GM19324 (cell line): ENCODE measurements around the gene INHBB.
"Not testable (repeated sequence)": the region's sequence is repeated elsewhere in the genome, so short reads cannot be mapped to it uniquely, and the experiment has no call there.

Source experiments
- ATAC-seq: cut with Tn5 transposase; IDR thresholded peaks from one replicate; pipeline ENCODE4 v1.9.1; 2021; ENCODE audit warnings: mild to moderate bottlenecking, moderate library complexity; ENCODE audit not compliant: unreplicated experiment, low FRiP score

Gene INHBB

GRCh38 chr2:120346026-120346666 is at the start of gene INHBB:
INHBB (plus strand) TSS chr2:120346136; CDS start chr2:120346189, 53 bp downstream.
- no peak for ATAC-seq

GRCh38 chr2:120298173-120298835 is 47.6 kb upstream of the INHBB start:
- no peak for ATAC-seq

DNA sequence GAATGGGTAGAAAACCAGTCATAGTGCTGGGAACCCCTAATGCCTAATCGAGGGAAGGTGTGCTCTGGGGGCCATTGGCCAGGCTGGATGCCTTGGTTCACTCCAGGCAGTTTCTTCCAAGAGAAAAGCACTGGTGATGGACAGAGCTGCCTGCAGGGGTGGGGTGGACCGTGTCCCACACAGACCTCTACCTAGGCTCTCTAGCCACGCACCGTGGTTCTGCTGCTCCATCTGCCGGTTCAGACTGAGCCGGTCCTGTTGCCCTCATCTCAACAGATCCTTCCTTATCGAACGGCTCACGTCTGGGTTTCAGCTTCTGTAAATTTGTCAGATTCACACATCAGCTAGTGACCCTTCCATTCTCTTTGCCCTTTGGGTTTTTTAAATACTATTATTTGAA is 46.9 kb upstream of the INHBB start:
- no peak for ATAC-seq

DNA sequence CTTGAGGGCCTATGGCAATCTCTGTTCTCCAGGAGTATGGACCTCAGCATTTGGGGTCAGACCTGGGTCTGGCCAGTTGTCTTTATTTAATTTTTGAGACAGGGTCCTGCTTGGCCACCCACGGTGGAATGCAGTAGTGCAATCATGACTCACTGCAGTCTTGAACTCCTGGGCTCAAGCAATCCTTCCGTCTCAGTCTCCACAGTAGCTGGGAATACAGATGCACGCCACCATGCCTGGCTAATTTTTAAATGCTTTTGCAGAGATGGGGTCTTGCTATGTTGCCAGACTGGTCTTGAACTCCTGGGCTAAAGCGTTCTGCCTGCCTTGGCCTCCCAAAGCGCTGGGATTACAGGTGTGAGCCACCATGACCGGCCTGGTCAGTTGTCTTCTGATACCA is 46.4 kb upstream of the INHBB start:
- ATAC-seq, result no peak

- ATAC-seq, result no peak
Measured at GRCh38 chr2:120300385-120300784, 45.6 kb upstream of the INHBB start.

DNA sequence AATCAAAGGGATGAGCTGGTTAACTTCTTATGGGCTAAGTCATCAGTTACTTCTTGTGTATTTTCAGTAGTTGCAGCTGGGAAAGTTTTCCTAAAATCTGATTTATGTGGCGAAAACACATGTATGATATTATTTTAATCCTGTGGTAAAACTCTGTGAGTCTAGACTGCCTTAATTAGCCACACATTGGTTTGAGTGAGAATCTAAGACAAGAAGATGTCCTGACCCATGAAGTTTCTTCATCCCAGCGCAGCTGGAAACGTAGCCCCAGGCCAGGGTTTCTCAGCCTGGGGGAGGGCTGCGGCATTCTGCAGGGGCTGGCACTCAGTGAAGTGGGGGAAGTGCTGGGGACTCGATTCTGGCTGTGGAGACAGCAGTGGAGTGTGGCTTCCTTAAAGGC is 44.7 kb upstream of the INHBB start:
- no peak for ATAC-seq

GRCh38 chr2:120302301-120302700 is 43.6 kb upstream of the INHBB start:
- ATAC-seq, result no peak

- no peak for ATAC-seq
Measured at GRCh38 chr2:120303177-120303576, 42.8 kb upstream of the INHBB start.

DNA sequence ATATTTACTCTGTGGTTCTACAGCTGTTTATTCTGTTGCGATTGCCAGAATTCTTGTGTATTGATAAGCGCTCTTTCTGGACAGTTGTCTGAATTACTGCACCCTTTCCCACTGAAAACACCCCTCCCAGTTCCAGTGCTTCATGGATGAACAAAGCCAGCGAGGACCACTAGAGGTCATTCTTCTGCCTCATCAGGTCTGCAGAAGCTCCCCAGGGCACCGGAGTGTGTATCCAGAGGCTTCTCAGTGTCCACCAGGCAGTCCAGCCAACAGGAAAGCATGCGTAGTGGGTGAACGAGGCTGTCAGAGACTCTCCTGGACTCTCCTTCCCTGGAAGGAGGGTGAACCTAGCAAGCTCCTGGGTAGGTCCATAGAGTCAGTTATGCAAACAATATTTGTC is 40.6 kb upstream of the INHBB start:
- ATAC-seq, result no peak

- ATAC-seq, result no peak
Measured at GRCh38 chr2:120305937-120306490, 39.9 kb upstream of the INHBB start.

GRCh38 chr2:120307482-120307881 is 38.5 kb upstream of the INHBB start:
- ATAC-seq, result no peak

DNA sequence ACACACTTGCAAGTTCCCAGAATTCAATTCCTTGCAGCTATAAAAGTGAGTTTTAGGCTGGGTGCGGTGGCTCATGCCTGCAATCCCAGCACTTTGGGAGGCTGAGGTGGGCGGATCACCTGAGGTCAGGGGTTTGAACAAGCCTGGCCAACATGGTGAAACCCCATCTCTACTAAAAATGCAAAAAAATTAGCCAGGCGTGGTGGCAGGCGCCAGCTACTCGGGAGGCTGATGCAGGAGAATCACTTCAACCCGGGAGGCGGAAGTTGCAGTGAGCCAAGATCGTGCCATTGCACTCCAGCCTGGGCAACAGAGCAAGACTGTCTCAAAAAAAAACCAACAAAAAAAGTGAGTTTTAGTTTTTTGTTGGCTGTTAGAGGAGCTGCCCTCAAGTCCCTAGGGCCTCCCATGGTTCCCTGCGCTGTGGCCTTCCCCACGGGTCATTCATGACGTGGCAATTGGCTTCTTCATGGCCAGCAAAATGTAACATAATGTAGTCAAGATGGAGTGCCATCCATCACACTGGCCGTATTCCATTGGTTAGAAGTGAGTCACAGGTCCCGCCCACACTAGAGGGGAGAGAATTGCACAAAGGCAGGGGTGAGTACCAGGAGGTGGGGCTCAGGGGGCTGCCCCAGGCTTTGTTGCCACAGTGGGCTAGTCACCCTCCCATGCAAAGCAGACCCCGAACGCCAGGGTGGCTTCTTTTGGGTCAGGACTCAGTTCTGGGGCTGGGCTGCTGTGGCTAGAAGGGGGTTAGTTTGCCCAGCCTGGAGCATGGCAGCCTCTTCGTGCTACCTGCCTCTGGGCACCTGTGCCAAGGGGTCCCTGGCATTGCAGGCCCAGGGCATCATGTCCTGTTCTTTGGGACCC is 37.7 kb upstream of the INHBB start:
- no peak for ATAC-seq

- no peak for ATAC-seq
Measured at GRCh38 chr2:120310136-120310535, 35.8 kb upstream of the INHBB start.

DNA sequence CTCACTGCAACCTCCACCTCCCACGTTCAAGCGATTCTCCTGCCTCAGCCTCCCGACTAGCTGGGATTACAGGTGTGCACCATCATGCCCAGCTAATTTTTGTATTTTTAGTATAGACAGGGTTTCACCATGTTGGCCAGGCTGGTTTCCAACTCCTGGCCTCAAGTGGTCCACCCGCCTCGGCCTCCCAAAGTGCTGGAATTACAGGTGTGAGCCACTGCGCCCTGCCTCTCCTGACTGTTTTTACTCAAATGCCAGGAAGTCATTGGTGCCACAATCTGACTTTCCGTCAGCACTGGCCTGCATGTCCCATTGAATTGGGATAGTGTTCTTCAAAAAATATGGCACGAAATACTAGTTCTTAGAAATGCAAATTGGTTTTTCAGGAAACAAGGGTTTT is 35.1 kb upstream of the INHBB start:
- ATAC-seq, result not testable (repeated sequence)

DNA sequence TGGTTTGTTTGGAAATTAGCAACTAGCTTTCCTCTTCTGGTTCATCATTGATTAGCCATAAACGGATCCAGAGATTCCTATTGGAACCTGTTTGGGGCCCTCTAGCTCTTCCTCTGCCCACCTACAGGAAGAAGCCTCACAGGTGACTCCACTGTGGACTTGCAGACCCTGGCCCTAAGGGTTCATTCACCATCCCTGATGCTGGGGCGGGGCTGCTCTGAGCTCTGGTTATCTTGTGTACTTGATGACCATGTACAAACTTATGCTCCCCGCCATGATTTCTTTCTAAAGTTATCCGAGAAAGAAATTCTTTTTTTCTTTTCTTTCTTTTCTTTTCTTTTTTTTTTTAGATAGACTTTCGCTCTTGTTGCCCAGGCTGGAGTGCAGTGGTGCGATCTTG is 33.9 kb upstream of the INHBB start:
- no peak for ATAC-seq

- ATAC-seq, result peak; percentile 59
Measured at GRCh38 chr2:120312860-120313694, 32.9 kb upstream of the INHBB start.

GRCh38 chr2:120313695-120314615 is 32.0 kb upstream of the INHBB start:
- ATAC-seq, result no peak

DNA sequence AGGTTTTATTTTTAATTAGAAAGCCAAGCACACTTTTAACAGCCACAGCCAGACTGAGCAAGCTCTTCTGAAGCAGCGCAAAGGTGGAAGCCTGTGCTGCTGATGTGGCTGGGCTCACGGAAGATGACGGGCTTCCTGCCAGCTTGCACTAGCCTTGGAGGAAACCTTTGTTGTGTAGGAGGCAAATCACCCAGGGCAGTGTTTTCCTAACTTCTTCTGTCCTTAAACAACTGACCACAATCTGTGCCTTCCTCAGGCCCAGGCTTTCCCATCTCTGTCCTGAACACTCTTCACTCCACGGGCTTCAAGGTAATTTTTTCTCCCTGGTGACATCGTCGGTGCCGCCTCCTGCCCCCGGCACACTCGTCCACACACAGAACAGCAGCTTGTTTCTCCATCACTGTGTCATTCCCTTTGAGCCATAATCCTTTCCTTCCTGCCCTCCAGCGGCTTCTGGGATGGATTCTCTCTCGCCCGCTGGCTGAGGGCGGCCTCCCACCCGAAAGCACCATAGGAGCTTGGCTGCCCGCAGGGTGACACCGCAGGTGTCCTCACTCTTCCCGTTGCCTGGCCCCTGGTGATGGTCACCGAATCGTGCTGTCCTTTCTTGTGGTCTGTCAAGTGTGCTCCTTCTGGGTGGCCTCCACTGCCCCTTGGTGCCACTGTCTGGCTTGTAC is 31.1 kb upstream of the INHBB start:
- no peak for ATAC-seq
